ENCODE data around the gene BCKDHA. TPM values are rescaled to one million over a fixed set of nuclear protein-coding genes. Genes with fewer than 3 reads are reported as not detected.
"Not testable (repeated sequence)": the region's sequence is repeated elsewhere in the genome, so short reads cannot be mapped to it uniquely, and the experiment has no call there.

The BCKDHA gene
- total and polyA plus RNA-seq, 7 donors, result 19.0 to 35.7 (median 32.9) TPM

GRCh38 chr19:41462497-41462896 is 64.9 kb downstream of the BCKDHA start:
- H3K9me3 ChIP-seq, result peaks cover 0 to 3% (median 0%) of the 10 kb centered on the region in 4 donors
- no peak overlapping the region for H3K4me3 ChIP-seq
- peaks cover 0 to 76% (median 15%) of the 10 kb centered on the region in 3 donors for H3K27me3 ChIP-seq
- no peak overlapping the region for H3K27ac ChIP-seq
- DNase-seq, result no peak
- WGBS, 2 donors, result 66 to 73% methylated on average over 6 of the region's 6 CpGs
- no peaks in the 10 kb centered on the region for H3K4me1 ChIP-seq
- TF ChIP-seq EP300 (IDR thresholded peaks at IDR 0.05) (no peak), POLR2AphosphoS5 (IDR thresholded peaks at IDR 0.05) (no peak), POLR2A (IDR thresholded peaks at IDR 0.05) (no peak), CTCF (IDR thresholded peaks at IDR 0.05) (no peak)
- no peaks in the 10 kb centered on the region for H3K36me3 ChIP-seq
- intact Hi-C loops (cut with DNase I), result no loop called here

GRCh38 chr19:41463257-41464256 is 65.9 kb downstream of the BCKDHA start:
- WGBS, 2 donors, result 74 to 79% methylated on average over 22 of the region's 22 CpGs
- H3K36me3 ChIP-seq; H3K4me1 ChIP-seq; H3K4me3 ChIP-seq; intact Hi-C loops (cut with DNase I); DNase-seq; H3K27ac ChIP-seq; H3K9me3 ChIP-seq: not testable (repeated sequence)
- H3K27me3 ChIP-seq, result peaks cover 0 to 79% (median 15%) of the 10 kb centered on the region in 3 donors

Small RNA genes within 50 kb of the gene (small RNA-seq; reads per million reads assigned to genes)
- 0 reads per million in 3 donors for gene RF00017

Other genes starting within 250 kb of the BCKDHA start
- gene CYP2S1, start 204.6 kb upstream of the BCKDHA start, total RNA-seq, result 1 to 10 TPM in 2 of 4 donors, under 1 TPM in 2; 0.41 to 1.4 (median 0.80) TPM
- 10 to 100 TPM in 1 of 3 donors, 1 to 10 TPM in 2; 6.0 to 18.6 (median 8.6) TPM for gene CYP2S1, start 204.6 kb upstream of the BCKDHA start, polyA plus RNA-seq
- 100 to 1,000 TPM in 1 of 4 donors, 10 to 100 TPM in 3; 85.9 to 108 (median 95.4) TPM for gene AXL, start 178.6 kb upstream of the BCKDHA start, total RNA-seq
- gene AXL, start 178.6 kb upstream of the BCKDHA start, polyA plus RNA-seq, result 10 to 100 TPM in 1 of 3 donors, 1 to 10 TPM in 2; 5.4 to 10.7 (median 7.4) TPM
- 100 to 1,000 TPM; 120 to 153 (median 130) TPM for gene HNRNPUL1, start 133.4 kb upstream of the BCKDHA start, total RNA-seq
- gene HNRNPUL1, start 133.4 kb upstream of the BCKDHA start, polyA plus RNA-seq, result 100 to 1,000 TPM in 1 of 3 donors, 10 to 100 TPM in 2; 61.9 to 133 (median 65.0) TPM
- gene CCDC97, start 87.6 kb upstream of the BCKDHA start, total RNA-seq, result 10 to 100 TPM in 1 of 4 donors, 1 to 10 TPM in 3; 8.7 to 16.6 (median 9.2) TPM
- gene CCDC97, start 87.6 kb upstream of the BCKDHA start, polyA plus RNA-seq, result 10 to 100 TPM; 11.3 to 23.1 (median 15.6) TPM
- gene TGFB1, start 43.9 kb upstream of the BCKDHA start, total RNA-seq, result 10 to 100 TPM; 16.4 to 27.1 (median 18.1) TPM
- 10 to 100 TPM in 1 of 3 donors, 1 to 10 TPM in 2; 6.5 to 25.0 (median 7.2) TPM for gene TGFB1, start 43.9 kb upstream of the BCKDHA start, polyA plus RNA-seq
- 10 to 100 TPM in 3 of 4 donors, 1 to 10 TPM in 1; 7.5 to 14.5 (median 13.6) TPM for gene B9D2, start 33.7 kb upstream of the BCKDHA start, total RNA-seq
- 10 to 100 TPM in 1 of 3 donors, 1 to 10 TPM in 2; 7.2 to 10.1 (median 8.4) TPM for gene B9D2, start 33.7 kb upstream of the BCKDHA start, polyA plus RNA-seq
- gene TMEM91, start 21.3 kb upstream of the BCKDHA start, total RNA-seq, result 10 to 100 TPM; 13.6 to 47.1 (median 22.6) TPM
- 1 to 10 TPM in 2 of 3 donors, under 1 TPM in 1; 0.46 to 9.6 (median 5.8) TPM for gene TMEM91, start 21.3 kb upstream of the BCKDHA start, polyA plus RNA-seq
- 10 to 100 TPM in 3 of 4 donors, 1 to 10 TPM in 1; 6.6 to 21.4 (median 14.4) TPM for gene EXOSC5, start 459 bp upstream of the BCKDHA start, total RNA-seq
- gene EXOSC5, start 459 bp upstream of the BCKDHA start, polyA plus RNA-seq, result 10 to 100 TPM; 11.6 to 32.7 (median 15.6) TPM
- 1 to 10 TPM; 2.8 to 8.0 (median 5.0) TPM for gene B3GNT8, start 29.6 kb downstream of the BCKDHA start, total RNA-seq
- 10 to 100 TPM; 16.8 to 49.2 (median 28.8) TPM for gene B3GNT8, start 29.6 kb downstream of the BCKDHA start, polyA plus RNA-seq
- gene DMAC2, start 42.1 kb downstream of the BCKDHA start, total RNA-seq, result 10 to 100 TPM; 33.9 to 46.3 (median 41.0) TPM
- gene DMAC2, start 42.1 kb downstream of the BCKDHA start, polyA plus RNA-seq, result 10 to 100 TPM; 40.8 to 58.0 (median 45.7) TPM
- not detected for gene ERICH4, start 45.3 kb downstream of the BCKDHA start, total RNA-seq
- gene ERICH4, start 45.3 kb downstream of the BCKDHA start, polyA plus RNA-seq, result not detected
- 1 to 10 TPM in 3 of 4 donors, not detected in 1; 1.5 to 4.3 (median 2.2) TPM for gene CEACAM21, start 178.3 kb downstream of the BCKDHA start, total RNA-seq
- gene CEACAM21, start 178.3 kb downstream of the BCKDHA start, polyA plus RNA-seq, result 10 to 100 TPM in 1 of 3 donors, not detected in 2; 11.9 TPM
- 1 to 10 TPM in 2 of 4 donors, not detected in 2; 1.9 to 3.6 TPM for gene CEACAM4, start 229.3 kb downstream of the BCKDHA start, total RNA-seq
- gene CEACAM4, start 229.3 kb downstream of the BCKDHA start, polyA plus RNA-seq, result 1 to 10 TPM in 1 of 3 donors, not detected in 2; 1.6 TPM